Activated CD4-positive, alpha-beta T cell treated with anti-CD3 and anti-CD28 coated beads, Interleukin-2, amount 50 U/mL, for 16 hours (primary cell): Measurements from ENCODE around the gene CRMP1.

ENCODE experiments used
- DNase-seq: peaks from one replicate; pipeline ENCODE4 v3.0.0-alpha.2; 2020

The CRMP1 gene

GRCh38 chr4:5919044-5919443 is 26.2 kb upstream of the CRMP1 start:
- no peak for DNase-seq

GRCh38 chr4:5918331-5918985 is 25.6 kb upstream of the CRMP1 start:
- no peak for DNase-seq

GRCh38 chr4:5917672-5918071 is 24.8 kb upstream of the CRMP1 start:
- DNase-seq: no peak

- DNase-seq: no peak
Observed at GRCh38 chr4:5916229-5916628, 23.3 kb upstream of the CRMP1 start.

GRCh38 chr4:5913454-5913853 is 20.6 kb upstream of the CRMP1 start:
- no peak for DNase-seq

- no peak for DNase-seq
Observed at GRCh38 chr4:5912614-5913019, 19.7 kb upstream of the CRMP1 start.

GRCh38 chr4:5908876-5909427 is 16.1 kb upstream of the CRMP1 start:
- DNase-seq: no peak

GRCh38 chr4:5906191-5906590 is 13.3 kb upstream of the CRMP1 start:
- no peak for DNase-seq

GRCh38 chr4:5905714-5906113 is 12.8 kb upstream of the CRMP1 start:
- DNase-seq: no peak

- no peak for DNase-seq
Observed at GRCh38 chr4:5900844-5901243, 8.0 kb upstream of the CRMP1 start.

- no peak for DNase-seq
Observed at GRCh38 chr4:5899881-5900280, 7.0 kb upstream of the CRMP1 start.

- no peak for DNase-seq
Observed at GRCh38 chr4:5899396-5899795, 6.5 kb upstream of the CRMP1 start.

- DNase-seq: no peak
Observed at GRCh38 chr4:5897674-5898073, 4.8 kb upstream of the CRMP1 start.

- DNase-seq: no peak
Observed at GRCh38 chr4:5895287-5895686, 2.4 kb upstream of the CRMP1 start.

GRCh38 chr4:5894266-5894665 is 1.4 kb upstream of the CRMP1 start:
- DNase-seq: no peak

- DNase-seq: no peak
Observed at GRCh38 chr4:5893591-5893990, 705 bp upstream of the CRMP1 start.

- DNase-seq: no peak
Observed at GRCh38 chr4:5892323-5893003, 423 bp downstream of the CRMP1 start.

- no peak for DNase-seq
Observed at GRCh38 chr4:5891563-5892322, 1.1 kb downstream of the CRMP1 start.

GRCh38 chr4:5890063-5890727 is 2.7 kb downstream of the CRMP1 start:
- no peak for DNase-seq

- no peak for DNase-seq
Observed at GRCh38 chr4:5889002-5889696, 3.7 kb downstream of the CRMP1 start.

- no peak for DNase-seq
Observed at GRCh38 chr4:5888222-5889001, 4.5 kb downstream of the CRMP1 start.
